CD4-positive, alpha-beta T cell treated with Interleukin-1 beta for 1 hour (primary cell): ENCODE results near the gene ZBTB16.

Experiments
- DNase-seq, 2 donors: peaks; one replicate each; pipeline ENCODE4 v3.0.0-alpha.2; 2020 to 2022

ZBTB16 gene

DNA sequence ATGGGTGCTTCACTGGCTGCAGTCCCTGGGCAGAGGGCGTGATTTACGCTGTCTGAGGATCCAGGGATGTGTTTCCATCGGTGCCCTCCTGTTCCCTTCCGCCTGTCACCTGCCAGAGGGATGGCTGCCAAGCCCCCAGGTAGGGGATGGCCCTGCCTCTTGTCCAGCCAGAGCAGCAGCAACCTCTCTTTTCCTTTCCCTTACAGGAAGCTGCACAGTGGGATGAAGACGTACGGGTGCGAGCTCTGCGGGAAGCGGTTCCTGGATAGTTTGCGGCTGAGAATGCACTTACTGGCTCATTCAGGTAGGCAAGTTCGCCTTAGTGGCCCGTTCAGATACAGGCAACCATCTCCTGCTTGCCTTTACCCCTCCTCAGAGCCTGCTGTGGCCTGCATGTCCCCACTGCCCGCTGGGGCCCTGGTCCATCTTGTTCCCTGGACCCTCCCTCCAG is 96.6 kb downstream of the ZBTB16 start:
- DNase-seq, result no peak

DNA sequence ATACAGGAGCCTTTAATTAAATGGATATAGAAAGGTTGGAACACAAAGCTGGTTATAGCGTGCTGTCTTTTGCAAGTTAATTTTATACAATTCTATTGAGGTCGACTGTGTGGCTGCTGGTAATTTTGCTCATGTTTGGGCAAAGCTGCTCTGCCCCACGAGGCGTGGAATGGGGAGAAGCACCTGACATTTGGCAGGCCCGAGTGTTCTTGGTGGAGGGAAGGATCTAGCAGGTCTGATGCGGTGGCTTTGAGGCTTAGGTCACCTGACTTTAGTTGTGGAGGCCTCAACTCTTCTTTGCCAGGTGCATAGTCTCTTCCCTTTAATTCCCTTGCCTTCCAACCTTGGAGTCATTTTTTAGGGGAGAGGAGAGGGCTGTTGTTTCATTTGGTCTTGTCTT is 97.3 kb downstream of the ZBTB16 start:
- DNase-seq, result no peak

- DNase-seq, result no peak
Measured at GRCh38 chr11:114157476-114158050, 98.1 kb downstream of the ZBTB16 start.

GRCh38 chr11:114158421-114158820 is 98.9 kb downstream of the ZBTB16 start:
- no peak for DNase-seq

- no peak for DNase-seq
Measured at GRCh38 chr11:114158886-114159285, 99.4 kb downstream of the ZBTB16 start.

DNA sequence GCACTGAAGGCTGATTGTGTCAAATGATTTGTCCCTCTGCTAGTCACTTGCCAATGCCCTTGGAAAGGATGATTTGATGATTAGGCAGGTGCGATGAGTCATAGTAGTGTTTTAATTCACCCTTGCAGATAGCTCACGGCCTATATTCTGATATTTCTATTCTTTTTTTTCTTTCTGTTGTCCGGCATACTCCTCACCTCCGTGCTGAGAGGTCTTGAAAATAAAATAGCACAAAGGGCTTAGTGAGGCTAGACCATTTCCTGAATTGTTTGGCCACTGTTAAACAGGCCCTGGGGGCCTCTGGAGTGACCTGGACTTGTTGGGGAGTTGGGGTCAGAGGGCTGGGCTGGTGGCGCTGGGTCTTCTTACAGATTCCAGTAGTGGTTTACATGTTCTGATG is 99.8 kb downstream of the ZBTB16 start:
- DNase-seq, result no peak

DNA sequence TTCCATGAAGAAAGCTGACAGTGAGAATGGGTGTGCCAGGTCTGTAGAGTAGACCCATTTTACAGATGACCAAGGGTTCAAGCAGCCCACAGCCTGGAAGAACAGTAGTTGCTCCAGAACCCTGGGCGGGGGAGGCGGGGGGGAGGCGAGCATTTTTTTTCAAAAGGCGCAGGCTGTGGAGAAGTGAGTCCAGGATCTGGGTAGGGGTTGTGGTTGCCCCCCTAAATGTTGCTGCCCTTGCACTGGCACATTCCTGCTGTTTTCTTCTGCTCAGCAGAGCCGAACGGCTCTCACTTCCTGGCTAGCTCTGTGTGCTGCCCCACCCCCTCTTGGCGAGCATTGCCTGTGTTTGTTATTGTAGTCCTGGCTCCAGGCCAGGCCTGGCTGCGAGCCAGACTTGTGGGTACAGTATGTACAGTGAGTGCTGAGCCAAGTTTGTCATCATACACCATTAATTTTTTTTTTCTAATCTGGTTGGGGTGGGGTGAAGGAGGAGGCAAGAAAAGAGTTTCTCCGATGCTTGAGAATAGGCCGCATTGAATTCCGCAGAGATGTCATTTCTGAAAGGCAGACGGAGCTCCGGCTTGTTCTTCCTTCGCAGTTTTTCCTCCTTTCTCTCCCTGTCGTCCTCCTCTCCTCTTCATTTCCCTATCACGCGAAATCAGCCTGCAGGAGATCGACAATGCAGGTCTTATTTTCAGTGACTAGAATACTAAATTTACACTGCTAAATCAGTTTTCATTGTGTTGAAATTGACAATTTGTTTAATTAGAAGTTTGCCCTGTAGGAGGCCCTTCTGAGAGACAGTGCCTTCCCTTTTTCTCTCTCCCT is 100.5 kb downstream of the ZBTB16 start:
- peak; percentile 96 to 97 for DNase-seq

DNA sequence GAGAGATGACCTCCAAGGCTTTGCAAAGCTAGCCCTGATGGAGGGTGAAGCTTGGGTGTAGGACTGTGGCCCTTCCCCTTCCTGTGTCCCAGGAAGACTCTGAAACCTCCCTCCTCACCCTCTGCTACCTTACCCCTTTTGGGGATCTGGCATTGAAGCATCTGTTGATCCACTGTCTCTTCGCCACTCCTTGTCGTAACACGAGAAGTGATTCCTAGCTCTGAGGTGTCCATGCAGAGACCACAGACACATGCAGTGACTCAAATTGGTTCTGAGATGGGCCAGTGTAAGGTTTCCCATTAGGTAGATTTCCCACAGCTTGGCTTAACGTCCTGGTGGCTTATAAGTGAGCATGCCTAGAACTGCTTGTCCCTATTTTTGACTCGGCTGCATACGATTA is 101.4 kb downstream of the ZBTB16 start:
- no peak for DNase-seq

DNA sequence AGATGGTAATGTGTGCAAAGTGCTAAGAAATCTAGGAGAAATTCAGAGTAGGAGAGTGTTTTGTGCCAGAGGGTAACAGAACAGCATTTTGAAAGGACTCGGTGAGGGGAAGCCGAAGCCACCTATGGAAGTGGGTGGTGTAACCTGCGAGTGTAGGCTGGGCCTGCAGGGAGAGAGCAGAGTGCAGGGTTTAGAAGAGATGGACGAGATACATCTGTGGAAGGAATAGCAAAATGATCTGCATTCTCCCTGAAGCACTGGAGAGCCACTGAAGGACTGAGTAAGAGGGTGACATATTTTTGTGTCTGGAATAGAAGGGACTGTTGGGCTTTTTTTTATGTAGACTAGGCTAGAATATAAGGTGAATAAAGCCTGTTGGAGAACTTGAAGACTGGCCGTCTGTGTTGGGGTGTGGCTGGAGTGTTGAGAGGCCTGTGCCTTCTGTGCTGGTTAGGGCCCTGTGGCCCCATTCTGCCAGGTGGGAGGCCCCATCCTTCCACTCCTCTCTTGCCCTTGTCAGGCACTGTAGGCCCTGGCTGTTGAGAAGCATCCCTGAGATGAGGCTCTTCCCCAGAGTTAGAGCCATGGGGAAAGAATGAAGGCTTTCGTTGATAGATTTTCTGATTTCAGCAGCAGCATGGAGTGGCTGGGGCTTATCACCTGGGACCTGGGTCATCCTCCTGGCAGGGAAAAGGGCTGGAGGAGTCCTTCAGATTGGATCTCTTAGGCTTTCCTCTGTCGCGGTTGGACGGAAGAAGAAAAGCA is 102.2 kb downstream of the ZBTB16 start:
- DNase-seq, result no peak

- DNase-seq, result no peak
Measured at GRCh38 chr11:114162719-114163123, 103.2 kb downstream of the ZBTB16 start.

GRCh38 chr11:114163229-114163631 is 103.7 kb downstream of the ZBTB16 start:
- no peak for DNase-seq

DNA sequence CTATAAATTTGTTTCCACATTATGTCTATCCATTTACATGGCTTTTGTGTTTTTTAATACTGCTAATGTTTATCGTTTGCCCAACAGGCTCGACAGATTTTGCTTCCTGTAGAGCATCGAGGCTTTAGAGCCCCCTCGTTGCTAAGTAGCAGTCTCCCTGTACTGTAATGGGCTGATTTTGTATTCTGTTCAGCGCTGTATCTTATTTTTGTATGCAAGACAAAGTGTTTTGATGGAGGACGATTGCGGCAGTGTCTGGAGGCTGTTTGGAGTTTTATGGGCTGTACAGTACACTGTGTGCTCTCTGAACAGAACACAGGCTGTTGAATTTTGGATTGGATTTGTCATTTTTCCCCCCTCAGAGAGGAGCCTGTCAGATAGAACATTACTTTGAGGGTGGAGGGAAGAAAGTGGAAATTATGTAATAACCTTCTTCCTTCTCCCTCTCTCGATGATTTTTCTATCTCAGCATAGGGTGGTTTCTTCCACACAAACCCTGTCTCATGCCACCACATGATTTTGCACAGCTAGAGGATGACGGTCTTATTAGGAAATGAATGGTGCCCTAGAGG is 104.4 kb downstream of the ZBTB16 start:
- no peak for DNase-seq

DNA sequence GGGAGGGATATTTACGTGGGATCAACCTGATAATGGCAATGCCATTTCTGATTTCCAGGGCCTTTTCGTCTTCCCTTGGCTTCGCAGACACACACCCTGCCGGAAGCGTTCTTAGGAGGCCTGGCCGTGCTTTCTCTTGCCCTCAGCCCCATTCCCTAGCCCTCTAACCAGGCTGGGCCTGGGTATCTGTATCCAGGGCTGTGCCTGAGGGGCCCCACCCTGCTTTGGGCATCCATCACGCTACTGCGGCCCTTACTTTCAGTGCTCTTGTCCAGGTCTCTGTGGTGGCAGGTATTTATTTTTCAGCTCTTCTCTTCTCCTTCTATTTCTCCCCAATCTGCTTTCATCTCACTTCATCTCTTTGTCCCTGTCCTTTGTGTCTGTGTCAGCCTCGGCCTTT is 105.0 kb downstream of the ZBTB16 start:
- no peak for DNase-seq

DNA sequence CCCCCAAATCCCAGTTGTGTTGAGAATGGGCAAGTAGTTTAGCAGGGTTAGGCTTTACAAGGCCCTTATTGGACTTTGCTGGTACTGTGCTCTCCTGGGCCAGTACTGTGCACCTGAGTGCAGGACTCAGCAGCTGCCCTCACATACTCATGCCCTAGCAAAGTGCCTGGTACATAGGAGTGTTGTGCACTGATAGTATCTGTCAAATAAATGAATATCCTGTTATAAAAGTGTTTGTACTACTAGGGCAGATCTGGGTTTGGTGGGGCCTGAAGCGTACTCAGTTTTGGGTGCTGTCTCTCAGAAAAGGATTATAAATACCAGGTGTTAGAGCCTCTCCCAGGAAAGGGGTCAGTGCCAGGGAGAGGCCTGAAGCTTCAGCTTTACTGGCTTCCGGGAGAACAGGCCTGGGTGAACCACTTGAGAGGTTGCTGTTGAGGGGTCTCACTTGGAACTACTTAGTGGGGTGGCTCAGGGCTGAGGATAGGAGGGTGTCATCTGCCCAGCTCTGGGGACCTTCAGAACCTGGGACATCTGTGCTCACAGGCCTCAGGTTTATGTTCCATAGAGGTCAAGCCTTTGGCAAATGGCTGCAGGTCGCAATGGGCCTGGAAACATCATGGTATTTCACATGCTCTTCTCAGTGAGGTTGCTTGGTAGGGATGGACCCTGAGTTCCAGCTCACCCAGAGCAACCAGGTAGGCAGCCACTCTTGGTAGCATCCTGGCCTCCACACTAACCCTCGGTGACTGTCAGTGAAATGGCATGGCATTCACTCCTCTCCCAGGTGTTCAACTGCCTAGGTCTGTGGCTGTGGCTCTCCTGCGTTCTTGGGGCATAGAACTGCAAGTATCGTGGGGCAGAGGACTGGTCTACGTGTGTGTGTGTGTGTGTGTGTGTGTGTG is 106.1 kb downstream of the ZBTB16 start:
- DNase-seq, result no peak

GRCh38 chr11:114166362-114166761 is 106.9 kb downstream of the ZBTB16 start:
- DNase-seq, result no peak

DNA sequence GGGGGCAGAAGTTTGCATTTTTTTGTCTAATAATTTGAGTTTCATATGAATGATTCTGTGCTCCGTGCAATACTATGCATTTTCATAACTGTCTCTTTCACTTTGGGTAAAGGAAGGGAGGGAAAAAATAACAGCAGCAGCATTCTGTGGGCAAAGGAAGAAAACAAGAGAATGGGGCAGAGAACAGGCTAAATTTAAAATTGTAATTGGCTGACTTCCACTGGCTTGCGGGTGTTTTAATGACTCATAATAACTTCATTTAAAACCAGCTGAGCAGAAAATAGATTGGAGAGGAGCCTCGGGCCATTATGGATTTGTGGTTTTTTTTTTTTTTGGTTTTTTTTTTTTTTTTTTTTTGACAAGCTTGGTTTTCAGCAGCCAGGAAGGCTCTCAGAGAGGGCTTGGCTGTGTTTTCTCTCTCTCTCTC is 107.4 kb downstream of the ZBTB16 start:
- DNase-seq, result peak in 1 of 2 donors; percentile 49

DNA sequence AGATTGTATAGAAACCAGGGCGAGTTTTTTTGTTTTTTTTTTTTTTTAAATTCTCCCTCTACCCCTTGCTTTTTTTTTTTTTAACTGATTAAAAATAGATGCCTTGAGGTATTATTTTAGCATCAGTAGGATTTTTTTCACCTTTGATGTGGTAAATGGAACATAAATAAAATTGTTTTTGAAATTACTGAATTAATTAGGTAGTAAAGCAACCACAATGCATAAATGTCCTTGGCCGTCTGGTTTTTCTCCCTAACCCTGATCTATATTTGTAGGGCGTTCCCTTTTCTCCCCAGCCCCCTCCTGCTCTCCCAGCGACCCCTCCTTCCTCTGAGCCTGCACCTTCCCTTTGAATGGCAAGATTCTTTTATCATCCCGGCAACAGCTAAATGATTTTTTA is 107.8 kb downstream of the ZBTB16 start:
- DNase-seq, result no peak

DNA sequence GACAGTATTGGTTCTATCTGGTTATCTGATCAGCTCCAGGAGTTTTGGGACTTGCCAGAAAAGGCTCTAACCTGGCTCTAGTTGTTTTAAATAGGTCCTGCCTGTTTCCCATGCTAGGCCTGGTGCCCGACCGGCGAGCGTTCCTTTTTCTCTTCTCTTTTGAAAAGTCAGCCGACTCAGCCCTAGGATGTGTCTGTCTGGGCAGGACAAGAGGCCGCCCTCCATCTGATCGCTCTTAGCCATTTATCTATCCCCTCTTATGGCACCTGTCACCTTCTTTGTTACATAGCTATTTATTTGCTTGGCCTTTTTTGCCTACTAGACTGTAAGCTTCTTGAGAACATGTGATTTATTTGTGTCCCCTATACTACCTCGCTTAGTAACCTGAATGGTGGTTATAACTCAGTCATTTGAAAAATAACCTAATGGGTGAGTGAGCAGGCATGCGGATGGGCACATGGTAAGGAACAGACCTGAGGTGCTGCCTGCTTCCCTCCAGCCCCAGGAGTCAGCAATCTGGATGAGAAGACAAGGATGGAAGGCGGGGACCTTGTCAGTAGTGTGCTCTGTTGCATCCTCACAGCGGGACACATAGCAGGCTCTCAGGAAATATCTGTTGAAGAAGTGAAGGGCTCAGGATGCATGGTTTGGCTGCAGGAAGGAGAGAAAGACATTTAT is 108.4 kb downstream of the ZBTB16 start:
- DNase-seq, result no peak

DNA sequence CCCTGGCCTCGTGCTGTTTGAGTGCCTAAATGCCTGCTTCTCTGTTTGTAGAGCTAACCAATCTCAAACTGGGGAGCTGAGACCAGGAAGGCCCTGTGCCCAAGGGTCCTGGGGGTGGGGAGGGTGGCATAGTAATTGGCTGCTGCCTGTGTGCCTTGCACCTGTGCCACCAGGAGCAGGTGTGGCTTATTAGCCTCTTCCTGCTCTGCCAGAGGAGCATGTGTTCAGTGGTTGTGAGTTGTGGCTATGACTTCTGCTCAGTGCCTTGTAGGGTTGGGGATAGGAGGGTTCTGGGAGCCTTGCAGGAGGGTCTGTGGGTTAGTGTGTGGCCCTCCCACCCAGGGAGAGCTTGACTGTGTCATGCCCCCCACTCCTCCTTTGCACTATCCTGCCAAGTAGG is 109.2 kb downstream of the ZBTB16 start:
- no peak for DNase-seq

- DNase-seq, result no peak
Measured at GRCh38 chr11:114169321-114169749, 109.8 kb downstream of the ZBTB16 start.

DNA sequence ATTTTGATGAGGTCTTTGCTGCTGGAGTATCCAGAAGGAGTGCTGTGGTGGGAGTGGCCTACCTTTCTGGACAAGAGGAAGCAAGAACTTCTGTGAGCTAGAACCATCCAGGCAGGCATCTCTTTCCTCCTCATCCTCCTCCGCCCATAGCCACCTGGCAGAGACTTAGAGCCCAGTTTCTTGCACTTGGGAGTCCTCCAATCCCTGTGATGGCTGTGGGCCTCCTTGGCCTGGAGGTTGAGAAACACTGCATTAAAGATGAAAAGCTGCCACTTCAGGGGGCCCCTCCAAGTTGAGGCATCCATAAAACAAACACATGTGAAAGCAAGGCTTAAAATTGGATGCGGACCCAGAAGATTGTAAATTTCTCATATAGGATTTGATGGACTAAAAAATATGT is 110.3 kb downstream of the ZBTB16 start:
- no peak for DNase-seq

GRCh38 chr11:114170226-114170625 is 110.7 kb downstream of the ZBTB16 start:
- DNase-seq, result no peak
